ENCODE data around the gene HCN4.

Gene HCN4

DNA sequence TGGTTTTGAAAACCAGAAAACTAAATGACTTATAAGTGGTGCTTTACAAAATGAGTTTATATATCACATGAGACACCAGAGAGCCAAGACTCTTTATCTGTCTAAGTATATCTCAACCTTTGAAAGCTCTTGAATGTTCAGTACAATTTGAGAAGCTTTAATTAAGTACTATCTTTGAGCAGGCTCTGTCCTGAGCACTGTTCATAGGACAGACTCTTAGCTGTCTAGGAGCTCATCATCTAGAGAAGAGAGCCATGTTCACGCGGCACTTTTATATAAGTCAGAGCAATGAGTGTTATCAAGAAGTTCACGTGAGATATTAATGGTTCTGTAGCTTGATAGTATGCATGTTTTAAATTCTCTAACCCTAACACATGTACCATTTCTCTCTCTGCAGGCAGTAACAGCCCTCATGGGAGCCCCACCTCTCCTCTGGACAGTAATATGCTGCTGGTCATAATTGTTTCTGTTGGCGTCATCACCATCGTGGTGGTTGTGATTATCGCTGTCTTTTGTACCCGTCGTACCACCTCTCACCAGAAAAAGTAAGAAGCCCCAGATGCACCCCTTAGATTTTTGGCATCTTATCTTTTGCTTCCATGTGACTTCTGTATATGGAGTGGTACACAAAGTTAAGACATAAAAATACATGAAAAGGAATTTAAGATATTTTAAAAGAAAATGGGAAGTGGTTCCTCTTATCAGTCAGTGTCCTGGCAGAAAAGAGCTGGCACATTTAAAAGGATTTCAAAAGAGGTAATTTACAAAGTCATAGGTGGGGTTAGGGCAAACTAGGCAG is 86.0 kb downstream of the HCN4 start:
- no peak for DNase-seq (ENCODE audit: low read depth, low spot score)
- H3K4me3 ChIP-seq (ENCODE audit: low read depth, low read length): no peak overlapping the region
- TF ChIP-seq, protein P1, sequence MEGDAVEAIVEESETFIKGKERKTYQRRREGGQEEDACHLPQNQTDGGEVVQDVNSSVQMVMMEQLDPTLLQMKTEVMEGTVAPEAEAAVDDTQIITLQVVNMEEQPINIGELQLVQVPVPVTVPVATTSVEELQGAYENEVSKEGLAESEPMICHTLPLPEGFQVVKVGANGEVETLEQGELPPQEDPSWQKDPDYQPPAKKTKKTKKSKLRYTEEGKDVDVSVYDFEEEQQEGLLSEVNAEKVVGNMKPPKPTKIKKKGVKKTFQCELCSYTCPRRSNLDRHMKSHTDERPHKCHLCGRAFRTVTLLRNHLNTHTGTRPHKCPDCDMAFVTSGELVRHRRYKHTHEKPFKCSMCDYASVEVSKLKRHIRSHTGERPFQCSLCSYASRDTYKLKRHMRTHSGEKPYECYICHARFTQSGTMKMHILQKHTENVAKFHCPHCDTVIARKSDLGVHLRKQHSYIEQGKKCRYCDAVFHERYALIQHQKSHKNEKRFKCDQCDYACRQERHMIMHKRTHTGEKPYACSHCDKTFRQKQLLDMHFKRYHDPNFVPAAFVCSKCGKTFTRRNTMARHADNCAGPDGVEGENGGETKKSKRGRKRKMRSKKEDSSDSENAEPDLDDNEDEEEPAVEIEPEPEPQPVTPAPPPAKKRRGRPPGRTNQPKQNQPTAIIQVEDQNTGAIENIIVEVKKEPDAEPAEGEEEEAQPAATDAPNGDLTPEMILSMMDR (IDR thresholded peaks at IDR 0.05; ENCODE audit: low read depth, low read length): no peak

DNA sequence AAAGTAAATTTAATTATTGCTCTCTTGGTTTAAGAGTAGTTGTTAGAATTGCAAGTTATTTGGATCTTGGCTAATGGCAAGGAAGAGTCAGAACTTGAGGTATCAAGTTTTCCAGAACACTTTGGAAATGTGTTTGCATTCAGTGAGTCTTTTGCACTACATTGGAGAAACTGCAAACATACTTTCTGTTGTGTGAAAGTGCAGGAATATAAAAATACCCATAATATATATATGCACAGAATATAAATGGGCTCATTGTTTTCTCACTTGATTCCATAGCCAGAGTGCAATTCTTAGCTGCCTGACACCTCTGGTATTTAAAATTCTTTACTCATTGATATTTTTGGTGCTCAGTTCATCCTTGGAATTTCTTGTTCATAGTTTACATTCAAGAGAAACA is 92.9 kb downstream of the HCN4 start:
- in situ Hi-C loops (cut with HindIII; ENCODE audit: low sequenced_read_pairs): no loop called here
- DNase-seq (ENCODE audit: low read depth, low spot score): no peak
- TF ChIP-seq, protein P1 (IDR thresholded peaks at IDR 0.05; ENCODE audit: low read depth, low read length): no peak

More for the DNA sequence above, 86.0 kb downstream of the HCN4 start:
- in situ Hi-C loops (cut with HindIII; ENCODE audit: low sequenced_read_pairs): no loop called here

DNA sequence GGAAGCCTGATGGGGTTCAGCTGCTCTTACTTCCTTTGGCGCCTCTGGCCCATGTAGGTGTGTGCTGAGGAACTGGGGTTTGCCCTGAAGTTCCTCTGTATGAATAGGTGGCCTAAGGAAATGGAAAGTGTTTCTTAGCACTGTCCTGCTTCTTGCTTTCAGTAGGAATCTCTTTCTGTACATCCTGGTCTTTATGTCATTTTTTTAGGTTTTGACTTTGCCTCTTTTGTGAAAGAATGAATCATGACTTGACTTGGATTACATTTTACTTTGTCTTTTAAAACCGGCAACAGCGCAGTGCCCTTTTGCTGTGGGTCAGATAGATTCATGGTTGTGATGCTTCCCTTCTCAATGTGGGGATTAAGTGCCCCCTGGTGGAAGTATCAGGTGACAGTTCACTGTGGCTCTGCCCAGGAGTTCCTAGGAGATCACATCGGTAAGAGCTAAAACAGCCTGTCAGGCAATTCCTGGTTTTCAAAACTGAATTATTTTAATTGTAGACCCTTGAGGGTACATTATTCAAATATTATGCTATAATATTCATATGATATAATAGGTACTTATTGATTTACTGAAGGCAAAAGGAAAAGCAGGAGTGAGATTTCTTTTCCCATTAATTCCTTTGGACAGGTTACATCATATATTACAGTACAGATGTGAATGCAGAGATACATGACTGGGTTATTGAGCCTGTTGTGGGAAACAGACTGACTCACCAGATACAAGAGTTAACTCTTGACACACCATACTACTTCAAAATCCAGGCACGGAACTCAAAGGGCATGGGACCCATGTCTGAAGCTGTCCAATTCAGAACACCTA is 95.4 kb downstream of the HCN4 start:
- TF ChIP-seq, protein P1 (IDR thresholded peaks at IDR 0.05; ENCODE audit: low read depth, low read length): peak; percentile 88
- DNase-seq (ENCODE audit: low read depth, low spot score): peak; percentile 56
- in situ Hi-C loops (cut with HindIII; ENCODE audit: low sequenced_read_pairs): no loop called here
- no peak overlapping the region for H3K4me3 ChIP-seq (ENCODE audit: low read depth, low read length)

More for the DNA sequence above, 92.9 kb downstream of the HCN4 start:
- H3K4me3 ChIP-seq (ENCODE audit: low read depth, low read length): no peak overlapping the region

DNA sequence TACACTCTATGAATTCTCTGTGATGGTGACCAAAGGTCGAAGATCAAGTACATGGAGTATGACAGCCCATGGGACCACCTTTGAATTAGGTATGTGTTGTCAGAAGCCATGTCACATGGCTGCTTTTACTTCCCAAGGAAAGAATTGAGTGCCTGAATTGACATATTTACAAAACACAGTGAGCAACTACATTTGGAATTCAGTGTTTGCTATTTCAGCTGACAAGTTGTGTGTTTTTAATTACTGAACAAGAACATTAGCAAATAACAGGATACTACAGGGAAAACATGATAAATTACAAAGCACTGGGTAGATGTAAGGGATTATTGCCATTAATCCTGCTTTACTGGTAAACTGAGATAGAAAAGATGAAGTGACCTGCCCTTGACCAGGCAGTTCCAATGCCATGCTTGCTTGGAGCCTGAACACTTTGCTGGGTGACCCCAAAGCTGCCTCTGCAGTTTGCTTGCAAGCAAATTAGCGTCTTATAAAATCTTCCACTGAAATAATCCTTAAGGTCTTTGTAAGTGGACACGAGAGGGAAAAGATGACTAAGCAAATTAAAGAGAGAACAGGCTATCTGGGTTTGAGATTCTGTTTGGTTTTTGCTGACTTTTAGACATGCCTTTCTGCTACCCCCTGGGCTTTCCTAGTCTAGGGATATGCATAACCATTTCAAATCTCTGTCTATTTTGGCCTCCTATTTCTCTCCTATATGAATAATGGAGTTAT is 98.2 kb downstream of the HCN4 start:
- H3K4me3 ChIP-seq (ENCODE audit: low read depth, low read length): no peak overlapping the region
- TF ChIP-seq, protein P1 (IDR thresholded peaks at IDR 0.05; ENCODE audit: low read depth, low read length): no peak
- in situ Hi-C loops (cut with HindIII; ENCODE audit: low sequenced_read_pairs): no loop called here
- DNase-seq (ENCODE audit: low read depth, low spot score): no peak

Measured in astrocyte of the spinal cord (primary cell).